A673 (cell line): ENCODE data around the gene SUV39H1. TPM values are rescaled to one million over a fixed set of nuclear protein-coding genes. Genes with fewer than 3 reads are reported as not detected.

ENCODE experiments used
- BruUV-seq: library from RNA; stranded (reverse); fragments of 400-500 nt; replicated peaks from 2 replicates; lab custom pipeline; 2021; lab: Mats Ljungman, UMichigan
- CTCF ChIA-PET: fragments of 300-600 bp; sonication (Branson Sonifier 250); formaldehyde crosslinking; loops from one replicate; lab custom pipeline; 2022; ENCODE audit warnings: antibody characterized with exemption; lab: Charles Lee
- POLR2A ChIA-PET: fragments of 300-600 bp; sonication (Branson Sonifier 250); formaldehyde crosslinking; loops from one replicate; lab custom pipeline; 2022; ENCODE audit warnings: antibody characterized with exemption; ENCODE audit not compliant: low non-redundant PET; lab: Charles Lee
- DNase-seq: peaks from one replicate; pipeline ENCODE4 v3.0.0-alpha.2; 2015; ENCODE audit warnings: low spot score
- H3K27ac ChIP-seq: fragments of 200-600 bp; sonication (generic); 2 replicates; pipeline ENCODE4 v1.5.1; 2016; ENCODE audit warnings: mixed run types, low read depth, mild to moderate bottlenecking, mixed read lengths, antibody characterized with exemption, low read length; ENCODE audit not compliant: poor library complexity, severe bottlenecking
- H3K27me3 ChIP-seq: fragments of 200-600 bp; sonication (generic); replicated peaks from 2 replicates; pipeline ENCODE4 v1.6.1; 2017; ENCODE audit warnings: mixed run types, low read depth, mild to moderate bottlenecking, mixed read lengths, antibody characterized with exemption, low read length; ENCODE audit not compliant: insufficient read depth, poor library complexity
- H3K36me3 ChIP-seq: fragments of 200-600 bp; sonication (generic); 2 replicates; pipeline ENCODE4 v1.6.1; 2016; ENCODE audit warnings: mixed run types, mild to moderate bottlenecking, mixed read lengths, antibody characterized with exemption, low read length; ENCODE audit not compliant: insufficient read depth, poor library complexity, severe bottlenecking
- H3K4me1 ChIP-seq: fragments of 200-600 bp; sonication (generic); 2 replicates; pipeline ENCODE4 v1.6.1; 2017; ENCODE audit warnings: mixed run types, mild to moderate bottlenecking, mixed read lengths, antibody characterized with exemption, low read length; ENCODE audit not compliant: insufficient read depth, poor library complexity, severe bottlenecking
- H3K4me3 ChIP-seq: fragments of 200-600 bp; sonication (generic); 2 replicates; pipeline ENCODE4 v1.5.1; 2016; ENCODE audit warnings: low read depth, mixed run types, mild to moderate bottlenecking, mixed read lengths, low read length; ENCODE audit not compliant: poor library complexity, severe bottlenecking
- H3K9me3 ChIP-seq: fragments of 200-600 bp; sonication (generic); 2 replicates; pipeline ENCODE4 v1.6.1; 2016; ENCODE audit warnings: mixed run types, low read depth, mild to moderate bottlenecking, mixed read lengths, antibody characterized with exemption, low read length; ENCODE audit not compliant: poor library complexity, severe bottlenecking
- CTCF ChIP-seq: fragments of 300-800, 200-600 bp; sonication (generic); conservative IDR thresholded peaks from 2 replicates; pipeline ENCODE4 v1.5.1; 2017; ENCODE audit warnings: low read depth, mild to moderate bottlenecking, antibody characterized with exemption, low read length, moderate library complexity, mixed read lengths
- EZH2 ChIP-seq: fragments of 200-600 bp; sonication (generic); IDR thresholded peaks from 2 replicates; pipeline ENCODE4 v1.6.1; 2017; ENCODE audit warnings: borderline replicate concordance, low read depth, mild to moderate bottlenecking, mixed read lengths, antibody characterized with exemption, low read length; ENCODE audit not compliant: poor library complexity, severe bottlenecking
- intact Hi-C: fragments of 100-400 bp; cut with micrococcal nuclease; formaldehyde crosslinking; loops from one replicate; pipeline ENCODE4 v1.10.0; 2022; ENCODE audit not compliant: unreplicated experiment
- total RNA-seq: library from RNA; stranded (reverse); gene quantifications from 2 replicates; pipeline ENCODE4 v1.2.3, GENCODE V29; 2021

Gene SUV39H1
- total RNA-seq, 1 experiment from 2014 or later = 29.9 TPM

- BruUV-seq = no TSS peak
- no peaks in the 10 kb centered on the region for H3K9me3 ChIP-seq
- peak overlapping the region; percentile 88 for H3K27ac ChIP-seq
- DNase-seq = no peak
- TF ChIP-seq EZH2 = no peak
- H3K27me3 ChIP-seq = no peaks in the 10 kb centered on the region
- CTCF ChIA-PET = no interaction called here
- H3K4me3 ChIP-seq = peak overlapping the region; percentile 53
- H3K4me1 ChIP-seq = no peaks in the 10 kb centered on the region
- intact Hi-C loops = no loop called here
- POLR2A ChIA-PET = interaction anchor here (0.6 kb wide), 1 partner anchor 154 kb away, joined by 3 read pairs; no protein-coding TSS in a partner anchor
- no peaks in the 10 kb centered on the region for H3K36me3 ChIP-seq
Measured at GRCh38 chrX:48737940-48738339, 41.4 kb downstream of the SUV39H1 start.

GRCh38 chrX:48741834-48742233 lies 45.3 kb downstream of the SUV39H1 start:
- H3K4me3 ChIP-seq = no peak overlapping the region
- no peak overlapping the region for H3K27ac ChIP-seq
- intact Hi-C loops = no loop called here
- no peaks in the 10 kb centered on the region for H3K9me3 ChIP-seq
- no peaks in the 10 kb centered on the region for H3K36me3 ChIP-seq
- POLR2A ChIA-PET = no interaction called here
- DNase-seq = no peak
- TF ChIP-seq EZH2 (no peak), CTCF (no peak)
- H3K27me3 ChIP-seq = no peaks in the 10 kb centered on the region
- CTCF ChIA-PET = no interaction called here
- H3K4me1 ChIP-seq = no peaks in the 10 kb centered on the region
- no TSS peak for BruUV-seq

- TF ChIP-seq EZH2 (no peak), CTCF (no peak)
- H3K9me3 ChIP-seq = no peaks in the 10 kb centered on the region
- H3K36me3 ChIP-seq = no peaks in the 10 kb centered on the region
- H3K27ac ChIP-seq = no peak overlapping the region
- no peak for DNase-seq
- intact Hi-C loops = no loop called here
- ChIA-PET CTCF (no interaction called here), POLR2A (no interaction called here)
- no peak overlapping the region for H3K4me3 ChIP-seq
- H3K27me3 ChIP-seq = no peaks in the 10 kb centered on the region
- BruUV-seq = no TSS peak
- H3K4me1 ChIP-seq = no peaks in the 10 kb centered on the region
Measured at GRCh38 chrX:48745222-48745621, 48.7 kb downstream of the SUV39H1 start.

- no peak for DNase-seq
- POLR2A ChIA-PET = no interaction called here
- Histone ChIP-seq H3K4me3 (no peak overlapping the region), H3K4me1 (no peaks in the 10 kb centered on the region), H3K36me3 (no peaks in the 10 kb centered on the region), H3K27me3 (no peaks in the 10 kb centered on the region), H3K9me3 (no peaks in the 10 kb centered on the region), H3K27ac (no peak overlapping the region)
- TF ChIP-seq EZH2 (no peak), CTCF (no peak)
- CTCF ChIA-PET = no interaction called here
- intact Hi-C loops = no loop called here
- BruUV-seq = no TSS peak
Measured at GRCh38 chrX:48747415-48748016, 51.0 kb downstream of the SUV39H1 start.
